Tongue (tissue), 2 donors: ENCODE measurements around the gene CACNA1B. TPM values are rescaled to one million over a fixed set of nuclear protein-coding genes. Genes with fewer than 3 reads are reported as not detected.

ENCODE experiments used
- DNase-seq: peaks from one replicate; pipeline ENCODE4 v3.0.0-alpha.2; 2015
- total RNA-seq: library from RNA; depleted of rRNA; stranded (reverse); fragments of >200 nt; gene quantifications from one replicate; pipeline ENCODE4 v1.2.3, GENCODE V29; 2014

CACNA1B gene
- total RNA-seq, 1 donor from 2014 or later, result 0.41 TPM

DNA sequence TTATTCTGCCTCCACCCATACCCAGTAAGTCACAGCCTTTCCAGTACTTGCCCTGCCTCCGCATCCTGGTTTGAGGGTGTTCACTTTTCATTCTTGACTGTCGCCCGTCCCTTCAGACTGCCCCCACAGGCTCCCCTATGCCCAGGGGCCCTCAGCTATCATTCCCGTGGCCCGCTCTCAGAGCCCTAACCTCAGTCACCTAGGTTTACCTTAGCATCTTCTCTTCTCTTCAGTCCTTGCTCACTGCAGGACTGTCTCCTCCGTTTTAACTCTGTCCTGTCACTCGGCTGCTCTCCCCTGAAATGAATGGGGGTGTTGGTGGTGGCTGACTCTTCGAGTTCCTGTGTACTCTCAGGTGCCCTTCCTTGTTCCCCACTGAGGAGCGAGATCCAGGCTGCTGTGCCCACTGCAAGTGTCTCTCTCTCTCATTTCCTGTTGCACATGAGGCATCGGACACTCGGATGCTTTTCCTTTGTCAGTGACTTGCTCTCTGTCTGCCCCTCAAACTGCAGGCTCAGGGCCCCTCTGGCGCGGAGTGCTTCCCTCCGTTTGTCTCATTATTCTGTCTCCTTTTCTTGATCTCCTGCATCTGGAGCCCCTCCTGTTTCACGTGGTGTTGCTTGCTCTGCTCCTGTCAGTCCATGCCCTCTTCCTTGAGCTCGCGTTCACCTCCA lies 89.8 kb downstream of the CACNA1B start:
- no peak for DNase-seq

DNA sequence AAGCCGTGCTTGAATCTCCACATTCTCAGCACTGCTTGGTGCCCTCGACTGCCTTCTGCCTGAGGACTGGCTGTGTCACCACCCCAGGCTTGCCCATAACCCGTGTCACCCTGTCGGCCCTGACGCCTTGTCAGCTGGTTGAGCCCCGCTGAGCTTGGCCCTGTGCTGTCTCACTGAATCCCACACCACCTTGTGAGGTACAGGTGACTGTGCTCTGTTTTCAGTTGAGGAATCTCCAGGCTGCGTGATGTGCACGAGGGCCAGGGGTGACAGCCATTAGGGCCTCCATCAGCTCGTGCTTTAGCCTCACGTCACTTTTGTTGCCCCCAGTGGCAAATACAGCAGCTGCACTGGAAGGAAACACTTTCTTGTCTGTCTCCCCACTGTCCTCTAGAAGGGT lies 90.7 kb downstream of the CACNA1B start:
- DNase-seq, result no peak

DNA sequence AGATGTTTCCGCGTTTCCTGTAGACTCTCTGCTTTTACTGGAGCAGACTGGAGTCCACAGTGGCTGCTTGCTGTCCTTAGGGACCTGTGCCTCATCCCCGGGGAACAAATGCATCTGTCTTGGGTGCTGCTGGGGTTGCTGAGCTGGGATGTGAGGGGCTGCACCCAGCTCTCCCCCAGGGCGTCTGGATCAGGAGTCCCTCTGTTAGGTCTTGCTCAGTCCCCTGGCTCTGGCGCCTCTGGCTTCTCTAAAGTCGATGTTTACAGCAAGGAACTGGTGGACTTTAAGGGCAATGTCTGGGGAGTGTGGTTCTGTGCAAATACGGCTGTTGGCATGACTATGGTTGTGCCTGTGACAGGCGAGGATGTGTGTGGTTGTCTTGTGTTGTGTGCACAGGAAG lies 91.4 kb downstream of the CACNA1B start:
- DNase-seq, result no peak

DNA sequence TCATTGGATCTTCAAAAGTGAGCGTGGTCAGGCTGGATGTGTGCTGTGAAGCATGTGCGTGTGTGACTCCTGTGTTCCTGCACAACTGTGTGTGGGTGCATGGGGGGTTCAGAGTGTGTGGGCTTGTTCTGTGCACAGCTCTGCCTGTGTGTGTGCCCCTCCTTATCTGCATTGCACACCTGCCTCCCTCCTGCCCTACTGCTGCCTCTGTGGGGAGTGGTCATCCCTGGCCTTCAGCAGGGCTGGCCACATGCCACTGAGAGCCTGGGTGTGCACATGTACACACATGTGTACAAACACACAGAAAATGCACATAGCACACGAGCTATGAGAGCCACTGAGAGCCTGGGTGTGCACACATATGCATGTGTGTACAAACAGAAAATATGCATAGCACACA lies 92.1 kb downstream of the CACNA1B start:
- DNase-seq, result no peak

DNA sequence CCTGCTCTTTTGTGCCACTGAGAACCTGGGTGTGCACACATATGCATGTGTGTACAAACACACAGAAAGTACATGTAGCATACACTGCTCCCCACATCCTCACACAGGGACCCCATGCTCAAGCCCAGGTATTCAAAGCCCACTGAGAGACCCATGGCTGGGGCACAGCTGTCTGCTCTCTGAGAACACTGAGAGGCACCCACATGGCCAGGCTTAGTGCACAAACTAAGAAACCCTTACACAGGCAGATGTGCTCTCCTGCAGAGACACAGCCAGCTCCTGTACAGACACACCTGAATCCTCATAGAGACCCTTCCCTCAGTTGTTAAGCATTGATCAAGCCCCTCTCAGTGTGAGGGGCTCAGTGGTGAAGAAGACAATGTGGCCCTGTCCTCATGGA lies 92.5 kb downstream of the CACNA1B start:
- DNase-seq, result no peak

DNA sequence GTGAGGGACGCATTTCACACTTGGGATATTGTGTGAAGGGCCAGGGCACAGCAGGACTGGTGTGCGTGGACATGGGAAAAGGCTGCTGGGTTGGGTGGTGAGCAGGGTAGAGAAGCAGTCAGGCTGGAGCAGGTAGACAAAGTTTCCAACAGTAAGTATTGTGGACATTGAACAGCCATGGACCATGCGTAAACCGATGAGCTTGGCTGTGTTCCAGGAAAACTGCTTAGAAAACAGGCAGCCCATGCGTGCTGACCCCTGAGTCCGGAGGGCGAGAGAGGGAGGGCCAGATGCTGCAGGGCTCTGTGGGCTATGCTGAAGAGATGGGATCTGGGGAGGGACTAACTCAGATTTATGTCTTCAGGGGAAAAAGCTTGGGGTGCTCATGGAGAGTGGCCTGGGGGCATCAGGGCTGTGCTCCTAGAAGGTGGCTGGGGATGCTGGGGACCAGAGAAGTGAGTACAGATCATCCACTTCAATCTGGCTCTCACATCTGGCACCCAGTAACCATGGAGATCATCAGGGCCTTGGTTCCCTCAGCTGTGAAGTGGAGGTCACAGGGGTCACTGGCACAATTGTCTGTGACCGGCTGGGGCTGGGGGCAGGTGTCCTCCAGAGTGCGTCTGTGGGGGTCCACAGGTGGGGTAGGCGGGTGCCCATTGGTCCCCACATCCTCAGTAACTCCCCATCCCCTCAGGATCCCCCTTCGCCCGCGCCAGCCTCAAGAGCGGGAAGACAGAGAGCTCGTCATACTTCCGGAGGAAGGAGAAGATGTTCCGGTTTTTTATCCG lies 93.3 kb downstream of the CACNA1B start:
- peak; percentile 13 for DNase-seq

DNA sequence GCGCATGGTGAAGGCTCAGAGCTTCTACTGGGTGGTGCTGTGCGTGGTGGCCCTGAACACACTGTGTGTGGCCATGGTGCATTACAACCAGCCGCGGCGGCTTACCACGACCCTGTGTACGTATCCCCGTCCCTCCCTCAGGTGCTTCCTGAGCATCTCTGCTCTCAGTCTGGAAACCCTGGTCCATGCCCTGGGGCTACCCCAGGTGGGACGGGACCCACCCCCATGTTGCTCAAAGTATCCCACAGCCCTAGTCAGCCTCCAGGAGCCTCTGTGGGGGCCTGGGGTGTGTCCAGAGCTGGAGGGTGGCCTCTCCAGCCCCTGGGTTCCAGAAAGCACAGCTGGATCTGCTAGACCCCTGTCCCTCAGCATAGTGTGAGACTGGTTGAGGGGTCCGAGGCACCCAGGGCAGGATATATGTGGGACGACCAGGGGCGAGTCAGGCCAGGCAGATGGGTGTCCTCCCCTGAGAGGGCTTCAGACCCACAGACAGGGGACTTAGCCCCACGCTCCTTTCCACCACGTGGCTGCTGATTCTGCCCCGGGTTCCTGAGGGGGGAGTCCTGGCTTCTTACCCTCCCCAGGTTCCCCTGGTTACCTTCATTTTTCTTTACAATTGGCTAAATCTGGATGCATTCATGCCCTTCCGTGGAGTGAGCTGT lies 94.0 kb downstream of the CACNA1B start:
- DNase-seq, result no peak

DNA sequence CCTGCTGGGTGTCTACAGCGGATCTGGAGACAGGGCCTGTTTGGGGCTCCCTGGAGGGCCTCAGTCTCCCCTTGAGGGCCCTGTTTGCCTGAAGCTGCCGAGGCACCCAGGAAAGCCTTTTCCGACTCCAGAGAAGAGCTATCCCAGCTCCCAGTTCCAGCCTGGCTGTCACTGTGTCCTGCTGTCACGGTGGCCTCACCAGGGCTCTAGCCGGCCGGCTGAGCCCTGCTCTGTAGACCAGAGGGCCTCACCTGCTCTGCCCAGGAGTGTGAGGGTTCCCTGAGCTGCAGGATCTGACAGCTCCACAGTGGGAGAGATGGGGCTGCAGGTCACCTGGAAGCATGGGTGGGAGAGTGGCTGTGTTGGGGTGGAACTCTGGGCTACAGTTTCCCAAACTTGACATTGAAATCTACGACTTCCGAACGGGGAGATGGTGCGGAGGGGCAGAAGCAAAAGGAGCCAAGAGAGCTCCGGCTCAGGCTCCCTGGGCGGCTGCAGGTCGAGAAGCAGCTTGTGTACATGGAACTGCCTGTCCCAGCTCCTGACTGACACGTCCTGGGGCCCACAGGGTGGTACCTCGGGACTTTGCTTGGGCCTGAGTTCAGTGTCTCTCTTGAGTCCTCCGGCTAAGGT lies 94.9 kb downstream of the CACNA1B start:
- DNase-seq, result no peak

DNA sequence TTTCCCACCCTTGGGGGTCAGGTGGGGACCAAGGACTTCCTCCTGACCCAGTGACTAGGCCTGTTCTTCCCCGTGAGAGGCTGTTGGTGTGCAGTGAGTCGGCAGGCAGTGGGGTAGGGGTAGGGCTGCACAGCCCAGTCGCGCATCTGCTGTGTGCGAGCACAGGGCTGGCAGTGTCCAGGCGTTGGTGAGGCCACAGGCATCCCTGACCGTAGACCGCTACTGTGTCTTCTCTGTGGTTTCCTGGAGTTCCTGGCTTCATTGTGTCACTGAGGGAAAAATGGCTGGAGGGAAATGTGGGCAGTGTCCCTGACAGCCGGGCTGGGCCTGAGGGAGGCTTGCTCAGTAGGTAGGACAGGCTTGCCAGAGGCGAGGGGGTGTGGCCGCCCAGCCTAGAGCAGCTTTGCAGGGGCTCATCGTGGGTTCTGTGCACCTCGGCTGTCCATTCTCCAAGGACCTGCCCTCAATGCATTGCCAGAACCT lies 95.4 kb downstream of the CACNA1B start:
- DNase-seq, result no peak

DNA sequence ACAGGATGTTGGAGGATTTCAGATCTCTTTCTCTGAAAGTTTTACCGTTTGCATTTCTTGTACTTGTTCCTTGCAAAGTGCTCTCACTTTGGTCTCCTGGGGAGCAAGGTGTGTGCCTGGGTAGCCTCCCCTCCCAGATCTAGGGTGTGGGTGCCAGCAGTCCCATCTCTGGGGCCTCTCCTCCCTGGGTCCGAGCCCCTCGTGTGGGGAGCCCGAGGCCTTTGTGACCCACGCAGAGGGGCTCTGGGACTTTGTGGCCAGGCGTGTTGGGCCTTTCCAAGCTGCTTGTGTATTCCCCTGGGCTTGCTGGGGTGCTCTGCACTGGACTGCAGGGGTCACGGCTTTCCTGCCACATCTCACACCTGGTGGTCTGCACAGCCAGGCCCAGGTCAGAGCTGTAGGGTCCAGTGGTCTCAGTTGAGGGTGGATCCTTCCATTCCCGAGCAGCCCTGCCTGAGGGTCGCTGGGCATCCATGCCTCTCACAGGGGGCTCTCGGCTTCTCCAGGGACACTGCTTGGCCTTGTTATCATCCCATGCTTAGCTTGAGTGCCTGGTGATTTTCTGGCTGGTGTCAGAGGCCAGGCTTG lies 96.3 kb downstream of the CACNA1B start:
- no peak for DNase-seq

DNA sequence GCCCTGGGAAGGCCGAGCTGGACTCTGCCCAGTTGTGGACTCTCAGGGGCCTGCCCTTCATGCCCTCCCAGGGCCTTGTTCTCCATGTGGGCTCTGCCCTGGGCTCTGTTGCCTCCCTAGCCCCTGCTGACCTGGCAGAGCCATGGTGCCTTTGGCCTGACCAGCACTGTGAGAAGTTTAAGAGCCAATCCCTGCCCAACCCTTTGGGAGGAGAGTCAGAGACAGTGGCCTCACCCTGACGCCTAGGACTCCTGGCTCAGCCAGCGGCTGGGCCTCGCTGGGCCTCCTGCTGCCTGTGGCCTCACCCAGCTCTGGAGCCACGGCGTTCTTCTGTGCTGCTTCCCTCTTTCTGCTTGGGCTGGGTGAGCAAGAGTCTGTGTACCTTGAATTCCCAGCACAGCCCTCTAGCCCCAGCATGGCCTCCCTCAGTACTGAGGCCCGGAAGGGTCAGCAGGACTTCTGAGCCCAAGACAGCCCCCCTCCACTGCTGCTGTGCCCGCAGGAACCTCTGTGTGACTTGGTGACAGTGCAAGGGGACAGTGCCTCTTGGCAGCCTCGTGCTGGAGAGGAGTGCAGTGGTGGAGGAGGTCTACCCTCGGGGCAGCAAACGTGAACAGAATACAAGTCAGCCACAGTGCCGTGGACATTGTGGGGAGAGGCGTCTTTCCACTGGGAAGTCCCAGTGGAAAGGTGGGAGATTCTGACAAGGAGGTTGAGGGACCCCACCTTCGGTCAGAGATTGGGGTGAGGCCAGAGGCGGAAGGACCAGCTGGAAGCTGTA lies 97.4 kb downstream of the CACNA1B start:
- no peak for DNase-seq

DNA sequence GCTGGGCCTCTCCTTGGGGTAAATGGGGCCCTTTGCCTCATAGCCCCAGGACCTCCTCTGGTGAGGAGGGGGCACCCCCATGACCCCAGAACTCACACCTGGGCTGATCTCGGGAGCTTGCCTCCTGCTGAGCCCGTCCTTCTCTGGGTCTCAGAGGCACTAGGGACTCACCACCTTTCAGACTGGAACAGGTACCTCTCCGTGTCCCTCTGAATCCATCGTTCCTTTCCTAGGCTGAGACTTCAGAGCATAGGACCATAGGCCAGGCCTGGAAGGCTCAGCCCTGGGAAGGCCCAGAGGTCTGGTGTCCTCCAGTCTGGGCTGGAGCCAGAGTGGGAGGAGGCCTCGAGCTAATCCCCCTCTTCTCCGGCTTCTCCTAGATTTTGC lies 97.9 kb downstream of the CACNA1B start:
- DNase-seq, result no peak

DNA sequence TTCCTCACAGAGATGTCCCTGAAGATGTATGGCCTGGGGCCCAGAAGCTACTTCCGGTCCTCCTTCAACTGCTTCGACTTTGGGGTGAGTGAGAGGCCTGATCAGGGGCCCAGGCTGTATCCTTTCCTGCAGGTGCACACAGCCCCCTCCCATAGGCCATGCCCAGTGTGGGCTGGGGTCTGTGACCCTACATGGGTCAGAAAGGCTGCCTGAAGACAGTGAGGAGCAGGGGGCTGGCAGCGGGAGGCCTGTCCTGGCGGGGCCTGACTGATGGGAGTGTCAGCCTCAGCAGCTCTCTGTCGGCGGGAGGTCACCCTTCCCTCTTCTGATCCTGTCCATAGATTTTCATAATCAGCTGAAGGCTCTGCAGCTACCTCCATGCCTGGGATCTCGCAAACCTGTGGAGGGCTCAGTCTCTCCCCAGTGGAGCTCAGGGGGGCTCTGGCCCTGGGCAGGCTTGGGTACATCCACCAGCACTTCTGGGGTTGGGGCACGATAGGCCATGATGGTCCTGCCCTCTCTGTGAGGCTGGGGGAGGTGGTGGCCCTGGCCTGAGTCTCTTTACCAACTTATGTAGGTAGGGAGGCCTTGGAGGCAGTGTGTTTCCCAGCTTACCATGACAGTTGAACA lies 98.5 kb downstream of the CACNA1B start:
- DNase-seq, result no peak

DNA sequence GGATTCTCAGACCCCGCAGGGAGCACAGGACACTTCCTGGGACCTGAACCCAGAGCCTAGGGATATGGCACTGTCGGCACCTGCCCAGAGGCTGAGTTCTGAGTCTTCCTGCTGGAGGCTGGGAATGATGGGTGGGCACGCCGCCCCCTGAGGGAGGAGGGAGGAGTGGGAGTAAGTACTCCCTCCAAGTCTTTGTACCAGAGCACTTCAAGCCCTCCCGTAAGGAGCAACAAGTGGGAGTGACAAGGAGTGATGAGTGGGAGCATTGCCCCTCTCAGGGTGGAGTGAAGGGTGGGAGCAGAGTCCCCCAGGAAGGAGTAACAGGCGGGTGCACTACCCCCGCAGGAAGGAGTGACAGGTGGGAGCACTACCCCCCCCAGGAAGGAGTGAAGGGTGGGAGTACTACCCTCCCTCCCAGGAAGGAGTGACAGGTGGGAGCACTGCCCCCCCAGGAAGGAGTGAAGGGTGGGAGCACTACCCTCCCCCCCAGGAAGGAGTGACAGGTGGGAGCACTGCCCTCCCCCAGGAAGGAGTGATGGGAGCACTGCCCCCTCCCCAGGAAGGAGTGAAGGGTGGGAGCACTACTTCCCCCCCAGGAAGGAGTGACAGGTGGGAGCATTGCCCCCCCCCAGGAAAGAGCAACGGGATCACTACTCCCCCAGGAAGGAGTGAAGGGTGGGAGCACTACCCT lies 100.1 kb downstream of the CACNA1B start:
- no peak for DNase-seq

DNA sequence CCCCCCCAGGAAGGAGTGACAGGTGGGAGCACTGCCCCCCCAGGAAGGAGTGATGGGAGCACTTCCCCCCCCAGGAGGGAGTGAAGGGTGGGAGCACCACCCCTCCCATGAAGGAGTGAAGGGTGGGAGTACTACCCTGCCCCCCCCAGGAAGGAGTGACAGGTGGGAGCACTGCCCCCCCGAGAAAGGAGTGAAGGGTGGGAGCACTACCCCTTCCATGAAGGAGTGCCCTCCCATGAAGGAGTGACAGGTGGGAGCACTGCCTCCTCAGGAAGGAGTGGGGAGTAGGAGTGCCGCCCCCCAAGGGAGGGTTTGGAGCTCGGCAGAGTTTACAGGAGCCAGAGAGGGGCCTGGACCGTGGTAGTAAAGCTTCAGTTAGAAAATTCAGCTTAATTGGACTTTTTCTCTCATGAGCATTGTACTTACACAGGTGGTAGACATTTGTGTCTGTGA lies 100.7 kb downstream of the CACNA1B start:
- no peak for DNase-seq

DNA sequence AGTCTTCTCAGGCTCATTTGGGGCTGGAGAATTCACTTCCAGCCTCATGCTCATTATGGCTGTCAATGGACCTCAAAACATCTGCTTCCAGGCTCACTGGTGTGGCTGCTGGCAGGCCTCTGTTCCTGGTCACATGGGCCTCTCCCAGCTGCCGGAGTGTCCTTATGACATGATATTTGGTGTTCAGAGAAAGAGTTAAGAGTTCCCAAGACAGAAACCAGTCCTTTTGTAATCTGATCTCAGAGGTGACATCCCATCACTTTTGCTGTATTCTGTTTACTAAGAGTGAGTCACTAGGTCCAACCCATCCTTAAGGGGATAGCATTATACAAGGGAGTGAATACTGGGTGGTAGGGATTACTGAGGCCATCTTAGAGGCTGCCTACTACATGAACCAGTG lies 104.6 kb downstream of the CACNA1B start:
- DNase-seq, result peak; percentile 17

DNA sequence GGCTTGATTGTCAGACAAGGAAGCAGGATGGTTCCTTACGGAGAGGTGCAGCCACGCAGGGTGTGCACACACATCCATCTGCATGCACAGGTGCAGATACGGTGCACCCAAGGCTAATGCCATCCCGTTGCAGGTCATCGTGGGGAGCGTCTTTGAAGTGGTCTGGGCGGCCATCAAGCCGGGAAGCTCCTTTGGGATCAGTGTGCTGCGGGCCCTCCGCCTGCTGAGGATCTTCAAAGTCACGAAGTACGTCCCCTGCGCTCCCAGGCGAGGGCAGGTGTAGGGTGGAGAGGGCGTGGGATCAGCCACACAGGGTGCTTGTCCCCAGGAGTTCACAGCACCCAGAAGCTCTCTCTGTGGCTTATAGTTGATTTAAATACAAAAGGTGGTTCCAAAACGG lies 106.4 kb downstream of the CACNA1B start:
- no peak for DNase-seq

DNA sequence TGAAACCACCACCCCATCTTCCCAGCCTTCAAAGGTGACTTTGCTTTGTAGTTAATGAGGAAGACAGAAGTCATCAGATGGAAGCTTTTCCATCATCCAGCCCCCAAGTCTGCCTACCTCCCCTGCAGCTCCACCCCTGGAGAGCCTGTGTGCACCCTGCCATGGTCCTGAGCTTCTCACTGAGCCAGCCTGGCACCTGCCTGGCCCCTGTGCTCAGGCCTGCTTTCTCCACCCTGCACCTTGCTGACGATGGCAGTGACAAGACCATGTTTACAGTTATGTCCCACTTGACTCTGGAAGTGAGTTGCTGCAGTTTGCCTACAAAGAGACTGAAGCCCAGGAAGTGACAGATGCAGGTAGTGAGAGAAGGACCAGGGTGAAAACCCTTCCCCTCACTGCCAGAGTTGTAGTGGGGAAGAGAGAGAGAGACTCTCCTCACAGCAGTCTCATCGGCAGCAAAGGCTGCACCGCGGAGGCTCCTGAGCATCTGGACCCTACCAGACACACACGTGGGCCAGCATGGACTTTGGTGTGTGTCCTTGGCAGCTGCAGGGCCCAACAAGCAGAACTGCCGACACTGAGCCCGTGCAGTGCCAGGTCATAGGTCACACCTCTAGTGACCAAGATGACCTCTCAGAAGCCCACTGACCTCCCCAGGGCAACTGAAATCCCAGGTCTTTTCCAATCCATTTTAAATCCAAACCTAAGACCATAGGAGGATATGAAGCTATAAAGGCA lies 107.1 kb downstream of the CACNA1B start:
- DNase-seq, result no peak

DNA sequence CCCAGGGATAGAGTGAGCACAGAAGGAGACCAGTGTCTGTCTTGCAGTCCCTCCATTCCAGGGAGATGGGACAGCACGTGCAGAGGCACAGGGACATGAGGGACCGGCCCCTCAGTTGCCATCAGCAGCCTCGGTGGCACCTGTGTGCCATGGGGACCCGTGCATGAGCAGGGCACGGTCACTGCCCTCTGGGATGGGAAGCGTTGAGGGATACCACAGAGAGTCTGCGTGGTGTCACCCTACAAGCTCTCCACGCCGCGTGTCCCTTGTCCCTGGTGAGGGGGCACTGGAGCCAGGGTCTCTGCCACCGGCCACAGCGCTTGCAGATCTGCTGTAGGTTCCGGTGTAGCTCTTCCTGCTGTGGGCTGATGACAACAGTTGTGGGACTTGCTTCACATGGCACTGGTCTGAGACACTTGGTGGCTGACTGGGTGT lies 108.1 kb downstream of the CACNA1B start:
- DNase-seq, result no peak
